ENCODE measurements around the gene KIF3A.

KIF3A gene

DNA sequence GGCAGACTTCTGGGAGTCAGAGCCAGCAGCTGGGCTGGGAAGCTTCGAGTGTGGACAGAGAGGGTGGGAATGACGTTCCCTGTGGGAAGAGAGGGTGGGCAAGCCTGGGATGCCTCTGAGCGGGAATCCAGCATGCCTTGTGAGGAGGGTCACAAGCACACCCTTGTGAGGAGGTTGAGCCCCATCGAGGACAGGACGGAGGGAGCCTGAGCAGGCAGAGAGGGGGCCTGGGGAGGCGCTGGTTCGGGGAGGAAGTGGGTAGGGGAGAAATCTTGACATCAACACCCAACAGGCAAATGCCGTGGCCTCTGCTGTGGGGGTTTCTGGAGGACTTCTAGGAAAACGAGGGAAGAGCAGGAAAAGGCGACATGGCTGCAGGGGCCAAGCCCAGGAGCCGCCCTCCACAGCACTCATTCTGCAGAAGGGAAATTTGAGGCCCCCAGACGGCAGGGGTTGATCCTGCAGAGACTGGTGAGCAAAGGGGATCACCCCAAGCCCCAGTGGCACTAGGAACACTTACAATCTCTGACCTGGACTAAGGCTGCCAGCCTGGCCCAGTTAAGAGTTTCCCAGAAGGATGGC lies 80.5 kb downstream of the KIF3A start:
- H3K9me3 Mint-ChIP-seq: no peaks in the 10 kb centered on the region
- peaks cover 0 to 4% of the 10 kb centered on the region in 2 donors for H3K36me3 Mint-ChIP-seq
- H3K4me1 Mint-ChIP-seq: peaks cover 30 to 47% of the 10 kb centered on the region in 2 donors
- peak overlapping the region; percentile 86 for H3K27ac Mint-ChIP-seq
- peak overlapping the region; percentile 57 to 75 for H3K4me3 Mint-ChIP-seq
- ATAC-seq (replicated peaks) (no peak), DNase-seq (no peak)
- H3K27me3 Mint-ChIP-seq: peaks cover 31 to 37% of the 10 kb centered on the region in 2 donors

- H3K27ac Mint-ChIP-seq: peak overlapping the region; percentile 86
- peaks cover 31 to 37% of the 10 kb centered on the region in 2 donors for H3K27me3 Mint-ChIP-seq
- no peak for DNase-seq
Observed at GRCh38 chr5:132655821-132656773, 81.2 kb downstream of the KIF3A start.

DNA sequence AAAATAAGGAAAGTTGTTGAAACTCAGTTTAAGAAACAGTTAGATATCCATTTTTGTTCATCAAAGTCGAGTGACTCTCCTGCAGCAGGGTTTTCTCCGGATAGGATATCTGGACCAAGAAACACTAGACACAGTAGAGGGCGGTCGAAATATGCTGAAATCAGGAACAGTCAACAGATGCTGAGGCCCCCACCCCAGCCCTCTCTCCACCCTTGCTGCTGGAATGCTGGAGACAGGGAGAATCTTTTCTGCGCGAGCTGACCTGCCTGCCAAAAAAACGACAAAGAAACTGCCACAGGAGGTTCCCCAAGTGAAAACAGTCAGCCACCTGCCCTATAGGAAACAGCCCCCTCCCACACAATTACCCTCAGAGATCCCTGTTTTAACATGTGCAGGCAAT lies 83.6 kb downstream of the KIF3A start:
- Mint-ChIP-seq H3K27me3 (peaks cover 31 to 37% of the 10 kb centered on the region in 2 donors), H3K27ac (peak overlapping the region; percentile 44), H3K36me3 (peaks cover 0 to 4% of the 10 kb centered on the region in 2 donors), H3K4me3 (no peak overlapping the region), H3K4me1 (peaks cover 8 to 16% of the 10 kb centered on the region in 2 donors), H3K9me3 (peaks cover 0 to 2% of the 10 kb centered on the region in 2 donors)
- no peak for ATAC-seq (replicated peaks)
- DNase-seq: no peak

More at GRCh38 chr5:132655821-132656773, 81.2 kb downstream of the KIF3A start:
- peak; percentile 35 to 37 for ATAC-seq (replicated peaks)
- peak overlapping the region; percentile 57 to 75 for H3K4me3 Mint-ChIP-seq
- H3K36me3 Mint-ChIP-seq: peaks cover 0 to 4% of the 10 kb centered on the region in 2 donors
- H3K9me3 Mint-ChIP-seq: no peaks in the 10 kb centered on the region
- H3K4me1 Mint-ChIP-seq: peaks cover 22 to 40% of the 10 kb centered on the region in 2 donors

- no peak for ATAC-seq (replicated peaks)
- no peak overlapping the region for H3K4me3 Mint-ChIP-seq
- H3K4me1 Mint-ChIP-seq: peaks cover 6 to 7% of the 10 kb centered on the region in 2 donors
Observed at GRCh38 chr5:132651838-132652469, 85.4 kb downstream of the KIF3A start.

DNA sequence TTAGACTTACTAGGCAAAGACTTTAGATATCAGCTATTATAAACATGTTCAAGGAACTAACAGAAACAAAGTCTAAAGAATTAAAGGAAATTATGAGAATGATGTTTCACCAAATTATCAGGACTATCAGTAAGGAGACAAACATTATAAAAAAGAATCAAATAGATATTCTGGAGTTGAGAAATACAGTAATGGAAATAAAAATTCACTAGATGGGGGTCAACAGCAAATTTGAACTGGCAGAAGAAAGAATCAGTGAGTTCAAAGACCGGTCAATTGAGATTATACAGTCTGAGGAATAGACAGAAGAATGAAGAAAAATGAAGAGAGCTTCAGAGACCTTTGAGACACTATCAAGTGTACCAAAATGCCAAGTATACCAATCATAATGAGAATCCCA lies 89.0 kb downstream of the KIF3A start:
- peaks cover 15 to 35% of the 10 kb centered on the region in 2 donors for H3K36me3 Mint-ChIP-seq
- H3K9me3 Mint-ChIP-seq: peaks cover 11 to 13% of the 10 kb centered on the region in 2 donors
- ATAC-seq (replicated peaks): no peak
- no peak overlapping the region for H3K4me3 Mint-ChIP-seq
- no peaks in the 10 kb centered on the region for H3K4me1 Mint-ChIP-seq
- no peak overlapping the region for H3K27ac Mint-ChIP-seq
- no peak for DNase-seq
- H3K27me3 Mint-ChIP-seq: peaks cover under 1 to 1% of the 10 kb centered on the region in 2 donors

More at GRCh38 chr5:132651838-132652469, 85.4 kb downstream of the KIF3A start:
- no peak for DNase-seq
- H3K27me3 Mint-ChIP-seq: peaks cover 23 to 26% of the 10 kb centered on the region in 2 donors
- H3K27ac Mint-ChIP-seq: no peak overlapping the region
- H3K9me3 Mint-ChIP-seq: peaks cover 11 to 13% of the 10 kb centered on the region in 2 donors
- H3K36me3 Mint-ChIP-seq: peaks cover 4 to 17% of the 10 kb centered on the region in 2 donors

DNA sequence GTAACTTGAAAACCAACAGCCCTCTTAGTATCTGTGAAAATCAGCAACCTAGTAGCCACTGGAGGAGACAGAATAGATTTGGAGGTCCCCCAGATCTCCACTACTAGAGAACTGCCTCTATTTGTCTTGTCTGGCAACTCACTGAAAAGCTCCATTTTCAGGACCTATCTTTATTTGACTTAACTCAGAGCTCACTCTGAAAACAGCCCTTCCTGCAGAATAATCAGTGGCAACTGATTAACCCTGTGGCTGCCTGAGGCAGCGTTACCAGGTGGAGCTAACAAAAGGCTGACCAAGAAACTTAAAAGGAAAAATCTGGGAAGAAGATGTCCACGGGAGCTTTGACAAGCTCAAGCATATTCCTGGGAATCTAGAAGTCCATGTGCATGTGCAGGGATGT lies 89.9 kb downstream of the KIF3A start:
- Mint-ChIP-seq H3K9me3 (peaks cover 11 to 13% of the 10 kb centered on the region in 2 donors), H3K36me3 (peaks cover 24 to 44% of the 10 kb centered on the region in 2 donors), H3K27me3 (no peaks in the 10 kb centered on the region), H3K27ac (no peak overlapping the region), H3K4me3 (no peak overlapping the region), H3K4me1 (peaks cover 0 to 2% of the 10 kb centered on the region in 2 donors)
- ATAC-seq (replicated peaks) (no peak), DNase-seq (no peak)

DNA sequence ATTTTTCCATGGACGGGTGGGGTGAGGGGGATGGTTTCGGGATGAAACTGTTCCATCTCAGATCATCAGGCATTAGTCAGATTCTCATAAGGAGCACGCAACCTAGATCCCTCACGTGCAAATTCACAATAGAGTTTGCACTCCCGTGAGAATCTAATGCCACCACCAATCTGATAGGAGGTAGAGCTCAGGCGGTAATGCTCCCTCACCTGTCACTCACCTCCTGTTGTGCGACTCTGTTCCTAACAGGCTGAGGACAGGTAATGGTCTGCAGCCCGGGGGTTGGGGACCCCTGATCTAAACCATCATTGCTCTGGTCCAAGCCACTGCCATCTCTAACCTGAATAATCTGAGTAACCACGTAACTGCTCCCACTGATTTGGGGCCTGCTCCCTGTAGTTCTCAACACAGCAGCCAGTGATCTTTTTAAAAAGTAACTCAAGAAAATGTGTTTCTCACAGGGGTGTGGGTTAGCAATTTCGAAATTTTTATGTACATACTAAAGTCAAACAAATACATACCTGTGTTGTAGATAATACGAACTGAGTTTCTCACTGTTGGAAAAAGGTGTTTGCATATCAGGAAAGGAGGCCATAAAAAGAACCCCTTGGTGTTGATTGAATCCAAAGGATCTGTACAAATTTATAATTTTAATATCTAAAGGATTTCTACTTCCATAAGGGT lies 90.6 kb downstream of the KIF3A start:
- ATAC-seq (replicated peaks): no peak

DNA sequence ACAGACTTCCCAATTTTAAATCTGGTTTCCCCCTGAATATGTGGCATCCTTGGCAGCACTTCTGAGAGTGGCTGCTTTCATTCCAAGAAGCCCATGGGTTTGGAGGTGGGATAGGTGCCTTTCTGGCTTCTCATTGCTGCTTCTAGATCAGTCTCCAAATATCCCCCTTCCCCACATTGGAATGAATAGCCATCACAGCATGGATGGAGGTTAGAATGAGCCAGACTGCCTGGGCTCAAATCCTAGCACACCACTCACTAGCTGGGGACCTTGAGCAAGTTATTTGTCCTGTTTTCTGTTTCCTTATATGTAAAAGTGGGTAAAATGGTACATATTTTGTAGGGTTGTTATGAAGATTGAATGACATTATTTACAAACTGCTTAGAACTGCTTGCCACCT lies 93.2 kb downstream of the KIF3A start:
- ATAC-seq (replicated peaks) (no peak), DNase-seq (no peak)
- H3K27ac Mint-ChIP-seq: no peak overlapping the region
- peaks cover 10 to 14% of the 10 kb centered on the region in 2 donors for H3K4me1 Mint-ChIP-seq
- peaks cover 9 to 13% of the 10 kb centered on the region in 2 donors for H3K9me3 Mint-ChIP-seq
- H3K4me3 Mint-ChIP-seq: no peak overlapping the region
- H3K36me3 Mint-ChIP-seq: peaks cover 32 to 64% of the 10 kb centered on the region in 2 donors
- H3K27me3 Mint-ChIP-seq: no peaks in the 10 kb centered on the region

More for the DNA sequence above, 90.6 kb downstream of the KIF3A start:
- Mint-ChIP-seq H3K27me3 (no peaks in the 10 kb centered on the region), H3K4me3 (no peak overlapping the region), H3K4me1 (peaks cover 0 to 4% of the 10 kb centered on the region in 2 donors), H3K36me3 (peaks cover 30 to 51% of the 10 kb centered on the region in 2 donors), H3K9me3 (peaks cover 11 to 13% of the 10 kb centered on the region in 2 donors), H3K27ac (peak overlapping the region; percentile 9)
- DNase-seq: no peak

All from stimulated activated naive B cell treated with anti-CD40 and anti-IgM and Interleukin-4, amounts not matched to agents 10 μg/mL and 1 μg/mL and 100 μg/mL, for 72 hours (primary cell).